ENCODE results near the gene COG8.

COG8 gene

GRCh38 chr16:69346683-69347082 lies 7.3 kb upstream of the COG8 start:
- DNase-seq (ENCODE audit: low read depth in 2 of 2) = no peak

GRCh38 chr16:69345923-69346322 lies 6.6 kb upstream of the COG8 start:
- DNase-seq (ENCODE audit: low read depth in 2 of 2) = no peak

- no peak for DNase-seq (ENCODE audit: low read depth in 2 of 2)
Measured at GRCh38 chr16:69344171-69344570, 4.8 kb upstream of the COG8 start.

GRCh38 chr16:69340095-69340644 lies 806 bp upstream of the COG8 start:
- DNase-seq (ENCODE audit: low read depth in 2 of 2) = no peak

- peak in 1 of 2 donors; percentile 13 for DNase-seq (ENCODE audit: low read depth in 2 of 2)
Measured at GRCh38 chr16:69338557-69339288, 641 bp downstream of the COG8 start.

- no peak for DNase-seq (ENCODE audit: low read depth in 2 of 2)
Measured at GRCh38 chr16:69334696-69335095, 4.7 kb downstream of the COG8 start.

GRCh38 chr16:69330286-69331109 lies 8.9 kb downstream of the COG8 start, which contains the start of gene PDF:
Gene PDF, minus strand, starts transcription at chr16:69330588. Its CDS starts 18 bp downstream, at chr16:69330570.
- DNase-seq (ENCODE audit: low read depth in 2 of 2) = peak; percentile 61 to 86

GRCh38 chr16:69329369-69330285 lies 9.7 kb downstream of the COG8 start:
- DNase-seq (ENCODE audit: low read depth in 2 of 2) = peak in 1 of 2 donors; percentile 43

GRCh38 chr16:69328854-69329316 lies 10.5 kb downstream of the COG8 start:
- no peak for DNase-seq (ENCODE audit: low read depth in 2 of 2)

GRCh38 chr16:69327585-69328310 lies 11.6 kb downstream of the COG8 start:
- no peak for DNase-seq (ENCODE audit: low read depth in 2 of 2)

GRCh38 chr16:69326172-69326873 lies 13.0 kb downstream of the COG8 start:
- DNase-seq (ENCODE audit: low read depth in 2 of 2) = no peak

- no peak for DNase-seq (ENCODE audit: low read depth in 2 of 2)
Measured at GRCh38 chr16:69325784-69326171, 13.6 kb downstream of the COG8 start.

- no peak for DNase-seq (ENCODE audit: low read depth in 2 of 2)
Measured at GRCh38 chr16:69324585-69325253, 14.6 kb downstream of the COG8 start.

- DNase-seq (ENCODE audit: low read depth in 2 of 2) = no peak
Measured at GRCh38 chr16:69324013-69324531, 15.3 kb downstream of the COG8 start.

- no peak for DNase-seq (ENCODE audit: low read depth in 2 of 2)
Measured at GRCh38 chr16:69323415-69323814, 15.9 kb downstream of the COG8 start.

- no peak for DNase-seq (ENCODE audit: low read depth in 2 of 2)
Measured at GRCh38 chr16:69322343-69322742, 17.0 kb downstream of the COG8 start.

GRCh38 chr16:69321080-69321479 lies 18.3 kb downstream of the COG8 start:
- no peak for DNase-seq (ENCODE audit: low read depth in 2 of 2)

- no peak for DNase-seq (ENCODE audit: low read depth in 2 of 2)
Measured at GRCh38 chr16:69320740-69321073, 18.7 kb downstream of the COG8 start.

Measured in stimulated activated CD8-positive, alpha-beta memory T cell treated with anti-CD3 and anti-CD28 coated beads, Interleukin-7, amount 100 ng/mL, for 4 hours (primary cell).